K562 (cell line): ENCODE data around the gene NBR1. TPM values are rescaled to one million over a fixed set of nuclear protein-coding genes. Genes with fewer than 3 reads are reported as not detected.

Experiments used
- ATF1 ChIP-seq, 2 experiments: fragments of 450-650 bp in 1 of 2; IDR thresholded peaks; 2 replicates each; pipeline ENCODE4 v1.6.1; 2016; ENCODE audit warnings: missing compliant biosample characterization in 1 of 2, missing genetic modification characterization in 1 of 2
- CEBPZ ChIP-seq: fragments of 150-350 bp; IDR thresholded peaks from 2 replicates; pipeline ENCODE4 v1.6.1; 2014; ENCODE audit warnings: low read depth, mild to moderate bottlenecking, low read length, borderline replicate concordance
- CTBP1 ChIP-seq: fragments of 450-650 bp; IDR thresholded peaks from 2 replicates; pipeline ENCODE4 v1.6.1; 2016; ENCODE audit warnings: borderline replicate concordance
- EGR1 ChIP-seq: fragments of 450-650 bp; conservative IDR thresholded peaks from 2 replicates; pipeline ENCODE4 v1.6.1; 2017; ENCODE audit warnings: mild to moderate bottlenecking
- FOXK2 ChIP-seq, 2 experiments: fragments of 450-650 bp; IDR thresholded peaks in 1 of 2; conservative IDR thresholded peaks in 1 of 2; 2 replicates each; pipeline ENCODE4 v1.6.1; 2016; ENCODE audit warnings: low read depth in 2 of 2, mild to moderate bottlenecking in 1 of 2
- GTF2E2 ChIP-seq: fragments of 200-800 bp; sonication (Bioruptor generic); IDR thresholded peaks from 2 replicates; pipeline ENCODE4 v1.6.1; 2016; ENCODE audit warnings: missing genetic modification characterization, missing compliant biosample characterization
- GTF2F1 ChIP-seq: IDR thresholded peaks from 2 replicates; pipeline ENCODE4 v1.6.1; 2011; ENCODE audit warnings: low read depth, low read length, improper control_type of control experiment
- MBD1 ChIP-seq: fragments of 250-450 bp; sonication (Bioruptor Pico); IDR thresholded peaks from 2 replicates; pipeline ENCODE4 v1.8.0; 2022; ENCODE audit warnings: inconsistent platforms
- MTA1 ChIP-seq: fragments of 450-650 bp; IDR thresholded peaks from 2 replicates; pipeline ENCODE4 v1.6.1; 2017; ENCODE audit warnings: borderline replicate concordance
- NCOR1 ChIP-seq: fragments of 450-650 bp; IDR thresholded peaks from 2 replicates; pipeline ENCODE4 v1.6.1; 2016; ENCODE audit warnings: mild to moderate bottlenecking, moderate library complexity
- POLR2AphosphoS5 ChIP-seq: IDR thresholded peaks from 2 replicates; pipeline ENCODE4 v1.6.1; 2011; ENCODE audit warnings: mild to moderate bottlenecking, low read depth, low read length, moderate library complexity; ENCODE audit not compliant: control insufficient read depth, insufficient read depth
- POLR2G ChIP-seq: fragments of 200-400 bp; formaldehyde crosslinking; IDR thresholded peaks from 2 replicates; pipeline ENCODE4 v1.6.1; 2017; ENCODE audit warnings: low read depth, mild to moderate bottlenecking, antibody characterized with exemption, low read length, moderate library complexity
- TAF1 ChIP-seq: IDR thresholded peaks from 2 replicates; pipeline ENCODE4 v1.6.1; 2011; ENCODE audit warnings: mild to moderate bottlenecking, low read length, moderate library complexity; ENCODE audit not compliant: insufficient read depth, control insufficient read depth, severe bottlenecking; ENCODE audit errors: extremely low read depth
- VEZF1 ChIP-seq: fragments of 200-800 bp; sonication (Bioruptor generic); IDR thresholded peaks from 2 replicates; pipeline ENCODE4 v1.6.1; 2017; ENCODE audit warnings: missing genetic modification characterization, missing compliant biosample characterization
- YY1 ChIP-seq, 3 experiments: IDR thresholded peaks; 2 replicates each; pipeline ENCODE4 v1.6.1; 2011; ENCODE audit warnings: low read length in 2 of 3, mild to moderate bottlenecking in 2 of 3, moderate library complexity in 2 of 3, borderline replicate concordance in 1 of 3, control low read depth in 1 of 3, low read depth in 1 of 3; ENCODE audit not compliant: insufficient read depth in 3 of 3, insufficient replicate concordance in 2 of 3, control insufficient read depth in 1 of 3, insufficient read length in 1 of 3; ENCODE audit errors: extremely low read depth in 1 of 3
- ZKSCAN1 ChIP-seq: fragments of 150-350 bp; IDR thresholded peaks from 2 replicates; pipeline ENCODE4 v1.6.1; 2016; ENCODE audit warnings: low read depth, low read length
- polyA plus RNA-seq, 8 experiments: library from polyadenylated mRNA; depleted of rRNA in 4 of 8; stranded (reverse) in 5 of 8; unstranded in 3 of 8; fragments of >200 nt; fragmentation: Nextera tagmentation in 2 of 8; fragmentation: Illumina TruSeq in 1 of 8; extraction: Ambion mirVana in 2 of 8; extraction: Trizol in 1 of 8; gene quantifications; 2 replicates each; pipeline versions ENCODE4 v1.2.1 to v1.2.3, GENCODE V29; 2011 to 2014; ENCODE audit warnings: inconsistent platforms in 1 of 8, missing spikeins in 1 of 8
- total RNA-seq, 7 experiments: library from RNA; depleted of rRNA in 6 of 7; stranded (reverse); fragments of >200 nt in 6 of 7; fragmentation: Illumina TruSeq in 2 of 7; extraction: Trizol in 2 of 7; gene quantifications; 2 replicates each; pipeline versions ENCODE4 v1.2.1 to v1.2.3, GENCODE V29; 2011 to 2021; ENCODE audit warnings: low replicate concordance in 1 of 7

The NBR1 gene
- total and polyA plus RNA-seq, 9 of the 15 experiments (the other 6 are each of a cell fraction or from before 2014, with no cell fraction given) = 4.2 to 70.1 (median 39.9) TPM

- peak; percentile 86 for TF ChIP-seq GTF2F1
- no peak for TF ChIP-seq ATF1 (CRISPR knock-in tag; IDR thresholded peaks at IDR 0.05)
- TF ChIP-seq ATF1 (tag; IDR thresholded peaks at IDR 0.05) = no peak
- 0 out of 2 replicates have a peak, but pooled peaks have one; percentile 30 for TF ChIP-seq NCOR1
- TF ChIP-seq GTF2E2 (tag) = no peak
- peak; percentile 71; the same call in 1 of the 2 replicates for TF ChIP-seq POLR2AphosphoS5
- TF ChIP-seq MBD1 = no peak
- TF ChIP-seq ZKSCAN1 = 0 out of 2 replicates have a peak, but pooled peaks have one; percentile 20
- peak; percentile 57; the same call in 1 of the 2 replicates for TF ChIP-seq CEBPZ
- peak; percentile 85 for TF ChIP-seq POLR2G
- peak; percentile 97 to 98 for TF ChIP-seq FOXK2 (conservative IDR thresholded peaks at IDR 0.05 in 1 of 2, IDR thresholded peaks at IDR 0.05 in 1 of 2; ENCODE audit: low read depth in 2 of 2)
- 0 out of 2 replicates have a peak, but pooled peaks have one; percentile 39 for TF ChIP-seq MTA1
- TF ChIP-seq VEZF1 (CRISPR knock-in tag) = peak; percentile 80
- TF ChIP-seq CTBP1 = peak; percentile 74
- TF ChIP-seq YY1 (IDR thresholded peaks at IDR 0.05; ENCODE audit: borderline replicate concordance in 1 of 3, control insufficient read depth in 1 of 3, extremely low read depth in 1 of 3, insufficient read depth in 3 of 3, insufficient read length in 1 of 3, insufficient replicate concordance in 2 of 3, low read depth in 1 of 3, low read length in 2 of 3) = peak; percentile 70 to 95 (median 91)
- peak; percentile 53; the same call in 1 of the 2 replicates for TF ChIP-seq EGR1
- TF ChIP-seq TAF1 = peak; percentile 90
These were observed at the start of gene NBR1 (continued) for GRCh38 chr17:43170766-43171585.
